Measurements from ENCODE around the gene CDC27. TPM values are rescaled to one million over a fixed set of nuclear protein-coding genes. Genes with fewer than 3 reads are reported as not detected.
"Not testable (repeated sequence)": the region's sequence is repeated elsewhere in the genome, so short reads cannot be mapped to it uniquely, and the experiment has no call there.

Gene CDC27
- total RNA-seq, 1 experiment from 2014 or later = 103 TPM

GRCh38 chr17:47220531-47220999 lies 31.5 kb upstream of the CDC27 start:
- no peak for DNase-seq (ENCODE audit: low spot score)
- in situ Hi-C loops (cut with HindIII; ENCODE audit: low sequenced_read_pairs) = no loop called here

- DNase-seq (ENCODE audit: low spot score) = no peak
- in situ Hi-C loops (cut with HindIII; ENCODE audit: low sequenced_read_pairs) = no loop called here
These were observed 30.8 kb upstream of the CDC27 start for GRCh38 chr17:47219621-47220475.

GRCh38 chr17:47218896-47219430 lies 29.9 kb upstream of the CDC27 start:
- in situ Hi-C loops (cut with HindIII; ENCODE audit: low sequenced_read_pairs) = no loop called here
- no peak for DNase-seq (ENCODE audit: low spot score)

- DNase-seq (ENCODE audit: low spot score); in situ Hi-C loops (cut with HindIII; ENCODE audit: low sequenced_read_pairs): not testable (repeated sequence)
These were observed 28.2 kb upstream of the CDC27 start for GRCh38 chr17:47217279-47217678.

GRCh38 chr17:47216821-47217220 lies 27.7 kb upstream of the CDC27 start:
- in situ Hi-C loops (cut with HindIII; ENCODE audit: low sequenced_read_pairs); DNase-seq (ENCODE audit: low spot score): not testable (repeated sequence)

- no peak for DNase-seq (ENCODE audit: low spot score)
- in situ Hi-C loops (cut with HindIII; ENCODE audit: low sequenced_read_pairs) = no loop called here
These were observed 25.8 kb upstream of the CDC27 start for GRCh38 chr17:47214931-47215330.

- in situ Hi-C loops (cut with HindIII; ENCODE audit: low sequenced_read_pairs) = no loop called here
- no peak for DNase-seq (ENCODE audit: low spot score)
These were observed 24.4 kb upstream of the CDC27 start for GRCh38 chr17:47213540-47213939.

- in situ Hi-C loops (cut with HindIII; ENCODE audit: low sequenced_read_pairs) = no loop called here
These were observed 23.4 kb upstream of the CDC27 start for GRCh38 chr17:47212458-47212857.

GRCh38 chr17:47210779-47211178 lies 21.7 kb upstream of the CDC27 start:
- DNase-seq (ENCODE audit: low spot score) = no peak
- in situ Hi-C loops (cut with HindIII; ENCODE audit: low sequenced_read_pairs) = no loop called here

More at GRCh38 chr17:47212458-47212857, 23.4 kb upstream of the CDC27 start:
- no peak for DNase-seq (ENCODE audit: low spot score)

GRCh38 chr17:47210105-47210504 lies 21.0 kb upstream of the CDC27 start:
- DNase-seq (ENCODE audit: low spot score) = no peak
- in situ Hi-C loops (cut with HindIII; ENCODE audit: low sequenced_read_pairs) = no loop called here

GRCh38 chr17:47209499-47209898 lies 20.4 kb upstream of the CDC27 start:
- DNase-seq (ENCODE audit: low spot score) = no peak
- in situ Hi-C loops (cut with HindIII; ENCODE audit: low sequenced_read_pairs) = no loop called here

- in situ Hi-C loops (cut with HindIII; ENCODE audit: low sequenced_read_pairs) = no loop called here
These were observed 19.8 kb upstream of the CDC27 start, which contains the start of gene MYL4 for GRCh38 chr17:47208744-47209488. MYL4 (plus strand) TSS chr17:47209348; CDS start chr17:47209423, 75 bp downstream.

GRCh38 chr17:47207143-47208067 lies 18.3 kb upstream of the CDC27 start:
- DNase-seq (ENCODE audit: low spot score) = no peak
- in situ Hi-C loops (cut with HindIII; ENCODE audit: low sequenced_read_pairs) = no loop called here

More at GRCh38 chr17:47208744-47209488, 19.8 kb upstream of the CDC27 start, which contains the start of gene MYL4:
- DNase-seq (ENCODE audit: low spot score) = no peak

GRCh38 chr17:47205419-47205963 lies 16.4 kb upstream of the CDC27 start:
- DNase-seq (ENCODE audit: low spot score) = no peak
- in situ Hi-C loops (cut with HindIII; ENCODE audit: low sequenced_read_pairs) = no loop called here

GRCh38 chr17:47204722-47205418 lies 15.8 kb upstream of the CDC27 start:
- no peak for DNase-seq (ENCODE audit: low spot score)

GRCh38 chr17:47203984-47204721 lies 15.1 kb upstream of the CDC27 start:
- in situ Hi-C loops (cut with HindIII; ENCODE audit: low sequenced_read_pairs) = no loop called here
- no peak for DNase-seq (ENCODE audit: low spot score)

More at GRCh38 chr17:47204722-47205418, 15.8 kb upstream of the CDC27 start:
- in situ Hi-C loops (cut with HindIII; ENCODE audit: low sequenced_read_pairs) = no loop called here

- no peak for DNase-seq (ENCODE audit: low spot score)
- in situ Hi-C loops (cut with HindIII; ENCODE audit: low sequenced_read_pairs) = no loop called here
These were observed 12.1 kb upstream of the CDC27 start for GRCh38 chr17:47201166-47201565.
